Dermis microvascular lymphatic vessel endothelial cell (primary cell): ENCODE results near the gene COMMD3. TPM values are rescaled to one million over a fixed set of nuclear protein-coding genes. Genes with fewer than 3 reads are reported as not detected.

Experiments
- DNase-seq, 2 donors: peaks; one replicate each; pipeline versions ENCODE4 v3.0.0 to v3.0.0-alpha.2; 2010; ENCODE audit warnings: low read depth in 2 of 2
- total RNA-seq: library from RNA; depleted of rRNA; stranded (reverse); fragments of >200 nt; gene quantifications from 2 replicates; pipeline ENCODE4 v1.2.1, GENCODE V29; 2014

The COMMD3 gene
- total RNA-seq, 1 donor from 2014 or later, result 30.8 TPM

DNA sequence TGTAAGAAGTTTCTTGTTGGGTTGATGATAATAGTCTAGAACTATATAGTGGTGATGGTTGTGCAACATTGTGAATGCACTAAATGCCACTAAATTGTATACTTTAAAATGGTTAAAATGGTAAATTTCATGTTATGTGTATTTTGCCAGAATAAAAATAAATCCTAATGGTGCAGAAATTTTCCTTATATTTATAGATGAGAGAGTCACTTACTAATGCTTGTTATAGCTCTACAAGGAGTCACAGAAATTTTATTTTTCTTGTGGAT is 50.2 kb downstream of the COMMD3 start:
- no peak for DNase-seq

DNA sequence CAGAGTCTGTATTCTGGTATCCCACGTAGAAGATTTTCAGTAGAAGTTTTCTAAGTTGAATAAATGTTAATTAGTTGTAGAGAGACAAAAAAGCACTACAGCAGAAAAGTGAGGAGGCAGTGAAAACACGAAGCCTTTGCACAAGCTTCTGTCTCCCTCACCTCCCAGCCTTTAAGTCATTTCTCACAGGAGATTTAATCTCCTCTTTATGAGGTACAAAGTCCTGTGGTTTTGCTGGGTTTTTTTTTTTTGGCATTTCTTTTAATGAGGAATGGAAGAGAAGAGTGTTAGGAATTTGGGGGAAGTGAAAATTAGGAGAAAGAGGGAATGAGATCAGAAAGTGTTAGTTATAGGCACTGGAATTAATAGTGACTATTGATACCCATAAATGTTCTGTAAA is 50.6 kb downstream of the COMMD3 start:
- DNase-seq, result no peak

GRCh38 chr10:22367471-22367870 is 51.3 kb downstream of the COMMD3 start:
- no peak for DNase-seq

- no peak for DNase-seq
Measured at GRCh38 chr10:22368402-22368801, 52.2 kb downstream of the COMMD3 start.

DNA sequence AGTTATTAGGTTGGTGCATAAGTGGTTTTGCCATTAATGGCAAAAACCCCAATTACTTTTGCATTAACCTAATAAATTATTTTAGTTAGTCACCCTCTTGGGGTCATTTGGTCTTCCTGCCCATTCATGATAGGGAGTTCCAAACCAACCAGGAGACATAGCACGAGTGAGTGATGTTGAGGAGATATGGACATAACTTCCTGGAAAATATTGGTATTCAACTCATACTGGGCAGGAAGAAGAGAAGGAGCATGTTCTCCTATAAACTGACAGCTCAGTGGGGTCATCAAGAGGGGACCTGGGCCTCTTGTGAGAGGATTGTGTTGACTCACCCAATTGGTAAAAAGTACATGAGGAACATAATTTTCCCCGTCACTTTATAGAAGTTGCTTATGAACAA is 52.8 kb downstream of the COMMD3 start:
- no peak for DNase-seq

- peak in 1 of 2 donors; percentile 16 for DNase-seq
Measured at GRCh38 chr10:22369434-22370072, 53.4 kb downstream of the COMMD3 start.

Other genes with a start within 250 kb of the COMMD3 start
- not detected in 2 replicates for gene EBLN1, start 98.4 kb upstream of the COMMD3 start, total RNA-seq
- gene BMI1, start 4.7 kb downstream of the COMMD3 start, total RNA-seq, result 18.5 and 26.0 TPM in 2 replicates
- not detected in 2 replicates for gene SPAG6, start 29.1 kb downstream of the COMMD3 start, total RNA-seq